Measurements from ENCODE around the gene NME4.

GRCh38 chr16:378821-379182, 18.2 kb upstream of the NME4 start:
- TF ChIP-seq PHF8 (IDR thresholded peaks at IDR 0.05; ENCODE audit: borderline replicate concordance, low read depth) (no peak), CHD2 (IDR thresholded peaks at IDR 0.05; ENCODE audit: low read length, partially characterized antibody) (no peak)
